Memory B cell (primary cell): ENCODE measurements around the gene CCDC180.
"Not testable (repeated sequence)": the region's sequence is repeated elsewhere in the genome, so short reads cannot be mapped to it uniquely, and the experiment has no call there.

Experiments used
- ATAC-seq: fragments of 150-1000 bp; cut with Tn5 transposase; 2 replicates; pipeline ENCODE4 v1.10.0; 2021; ENCODE audit warnings: low read depth, mild to moderate bottlenecking, moderate library complexity
- DNase-seq, 2 donors: peaks; one replicate each; pipeline ENCODE4 v3.0.0; 2022; ENCODE audit warnings: low spot score in 2 of 2
- H3K27ac Mint-ChIP-seq: one replicate; pipeline ENCODE4 v1.8.0; 2022; ENCODE audit warnings: mild to moderate bottlenecking, moderate library complexity, mixed read lengths
- H3K27me3 Mint-ChIP-seq: one replicate; pipeline ENCODE4 v1.8.0; 2022; ENCODE audit warnings: mixed read lengths
- H3K36me3 Mint-ChIP-seq: one replicate; pipeline ENCODE4 v1.8.0; 2022; ENCODE audit warnings: mild to moderate bottlenecking, mixed read lengths
- H3K4me1 Mint-ChIP-seq: one replicate; pipeline ENCODE4 v1.8.0; 2022; ENCODE audit warnings: mixed read lengths
- H3K4me3 Mint-ChIP-seq: one replicate; pipeline ENCODE4 v1.8.0; 2022; ENCODE audit warnings: mild to moderate bottlenecking, moderate library complexity, mixed read lengths
- H3K9me3 Mint-ChIP-seq: one replicate; pipeline ENCODE4 v1.8.0; 2022; ENCODE audit warnings: mixed read lengths

Gene CCDC180

GRCh38 chr9:97318433-97318832, 11.0 kb downstream of the CCDC180 start:
- H3K4me3 Mint-ChIP-seq, result no peak overlapping the region
- H3K4me1 Mint-ChIP-seq, result no peaks in the 10 kb centered on the region
- H3K27ac Mint-ChIP-seq, result no peak overlapping the region
- ATAC-seq, result no peak
- DNase-seq, result no peak
- H3K9me3 Mint-ChIP-seq, result no peaks in the 10 kb centered on the region
- H3K27me3 Mint-ChIP-seq, result no peaks in the 10 kb centered on the region
- H3K36me3 Mint-ChIP-seq, result peaks cover 38% of the 10 kb centered on the region

DNA sequence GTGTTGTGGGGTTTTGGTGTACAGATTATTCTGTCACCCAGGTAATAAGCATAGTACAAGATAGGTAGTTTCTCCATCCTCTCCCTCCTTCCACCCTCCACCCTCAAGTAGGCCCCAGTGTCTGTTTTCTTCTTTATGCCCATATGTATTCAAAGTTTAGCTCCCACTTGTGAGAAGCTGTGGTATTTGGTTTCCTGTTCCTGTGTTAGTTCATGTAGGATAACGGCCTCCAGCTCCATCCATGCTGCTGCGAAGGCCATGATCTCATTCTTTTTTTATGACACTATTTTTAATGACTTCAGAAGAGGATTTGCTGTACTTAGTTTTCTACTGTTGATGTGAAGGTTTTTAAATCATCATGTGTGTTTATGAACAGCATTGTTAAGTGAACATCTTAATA, 11.9 kb downstream of the CCDC180 start:
- peaks cover 37% of the 10 kb centered on the region for H3K36me3 Mint-ChIP-seq
- H3K27ac Mint-ChIP-seq, result no peak overlapping the region
- DNase-seq (no peak), ATAC-seq (no peak)
- H3K27me3 Mint-ChIP-seq, result no peaks in the 10 kb centered on the region
- no peaks in the 10 kb centered on the region for H3K9me3 Mint-ChIP-seq
- no peaks in the 10 kb centered on the region for H3K4me1 Mint-ChIP-seq
- no peak overlapping the region for H3K4me3 Mint-ChIP-seq

- no peaks in the 10 kb centered on the region for H3K4me1 Mint-ChIP-seq
- no peaks in the 10 kb centered on the region for H3K27me3 Mint-ChIP-seq
- no peak for DNase-seq
- no peak overlapping the region for H3K27ac Mint-ChIP-seq
- no peak for ATAC-seq
- H3K36me3 Mint-ChIP-seq, result peaks cover 38% of the 10 kb centered on the region
- H3K4me3 Mint-ChIP-seq, result no peak overlapping the region
- no peaks in the 10 kb centered on the region for H3K9me3 Mint-ChIP-seq
Observed at GRCh38 chr9:97320080-97320642, 12.7 kb downstream of the CCDC180 start.

DNA sequence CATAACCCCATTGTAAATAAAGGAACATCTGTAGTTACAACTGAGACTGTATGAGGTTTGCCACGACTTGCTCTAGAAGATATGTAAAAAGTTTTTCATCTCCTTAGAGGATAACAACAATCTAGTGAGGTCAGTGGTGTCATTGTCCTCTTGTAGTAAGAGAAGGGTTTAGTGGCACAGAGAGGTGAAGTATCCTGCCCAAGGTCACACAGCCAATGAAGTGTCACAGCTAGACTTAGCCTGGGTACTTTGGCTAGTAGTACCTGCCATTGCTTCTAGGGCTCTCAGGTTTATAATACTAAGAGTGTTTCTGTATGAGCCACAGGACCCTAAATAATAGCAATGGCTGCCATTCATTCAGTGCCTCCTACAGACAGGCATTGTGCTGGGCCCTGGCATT, 13.8 kb downstream of the CCDC180 start:
- no peak for ATAC-seq
- Mint-ChIP-seq H3K36me3 (peaks cover 36% of the 10 kb centered on the region), H3K9me3 (no peaks in the 10 kb centered on the region), H3K4me1 (no peaks in the 10 kb centered on the region), H3K27me3 (no peaks in the 10 kb centered on the region), H3K27ac (peak overlapping the region; percentile 10), H3K4me3 (no peak overlapping the region)
- DNase-seq, result no peak

GRCh38 chr9:97321691-97322090, 14.2 kb downstream of the CCDC180 start:
- H3K27me3 Mint-ChIP-seq, result no peaks in the 10 kb centered on the region
- ATAC-seq (no peak), DNase-seq (no peak)
- H3K27ac Mint-ChIP-seq, result peak overlapping the region; percentile 10
- H3K9me3 Mint-ChIP-seq, result no peaks in the 10 kb centered on the region
- no peaks in the 10 kb centered on the region for H3K4me1 Mint-ChIP-seq
- H3K4me3 Mint-ChIP-seq, result no peak overlapping the region
- H3K36me3 Mint-ChIP-seq, result peaks cover 35% of the 10 kb centered on the region

DNA sequence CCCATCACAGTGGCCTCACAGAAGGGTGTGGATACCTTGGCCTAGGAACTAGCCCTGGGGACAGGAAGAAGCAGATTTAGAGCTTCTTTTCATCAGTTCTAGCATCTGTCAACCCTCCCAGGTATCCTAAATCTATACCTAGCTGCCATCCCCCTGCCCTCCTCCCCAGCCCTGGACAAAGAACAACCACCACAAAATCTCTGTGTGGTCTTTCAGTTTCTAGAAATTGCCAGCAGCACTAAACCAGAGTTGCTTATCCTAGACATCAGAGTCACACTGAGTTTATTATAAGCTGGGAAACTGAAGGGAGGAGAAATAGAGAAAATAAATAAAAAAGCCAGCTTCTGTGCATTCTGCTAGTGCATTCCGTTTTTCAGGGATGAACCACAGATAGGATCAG, 14.6 kb downstream of the CCDC180 start:
- Mint-ChIP-seq H3K27ac (no peak overlapping the region), H3K36me3 (peaks cover 35% of the 10 kb centered on the region), H3K4me3 (no peak overlapping the region), H3K27me3 (no peaks in the 10 kb centered on the region), H3K9me3 (no peaks in the 10 kb centered on the region), H3K4me1 (no peaks in the 10 kb centered on the region)
- no peak for DNase-seq
- ATAC-seq, result no peak

DNA sequence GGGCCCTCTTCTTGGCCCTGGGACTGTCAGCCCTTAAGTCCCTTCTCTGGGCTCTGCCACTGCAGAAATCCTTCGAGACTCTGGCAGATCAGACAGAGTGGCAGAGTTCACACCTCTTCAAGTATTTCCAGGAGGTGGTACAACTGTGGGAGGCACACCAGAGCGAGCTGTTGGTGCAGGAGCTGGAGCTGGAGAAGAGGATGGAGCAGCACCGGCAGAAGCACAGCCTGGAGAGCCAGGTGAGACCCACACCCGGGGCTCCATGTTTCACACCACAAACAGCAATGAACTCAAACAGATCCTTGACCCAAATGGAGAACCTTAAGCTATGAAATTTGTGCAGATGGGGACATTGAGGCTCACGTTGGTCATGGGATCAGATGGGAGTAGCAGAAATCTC, 17.5 kb downstream of the CCDC180 start:
- Mint-ChIP-seq H3K27ac (no peak overlapping the region), H3K4me3 (no peak overlapping the region), H3K9me3 (no peaks in the 10 kb centered on the region), H3K4me1 (no peaks in the 10 kb centered on the region), H3K36me3 (peaks cover 34% of the 10 kb centered on the region), H3K27me3 (no peaks in the 10 kb centered on the region)
- DNase-seq (no peak), ATAC-seq (no peak)

DNA sequence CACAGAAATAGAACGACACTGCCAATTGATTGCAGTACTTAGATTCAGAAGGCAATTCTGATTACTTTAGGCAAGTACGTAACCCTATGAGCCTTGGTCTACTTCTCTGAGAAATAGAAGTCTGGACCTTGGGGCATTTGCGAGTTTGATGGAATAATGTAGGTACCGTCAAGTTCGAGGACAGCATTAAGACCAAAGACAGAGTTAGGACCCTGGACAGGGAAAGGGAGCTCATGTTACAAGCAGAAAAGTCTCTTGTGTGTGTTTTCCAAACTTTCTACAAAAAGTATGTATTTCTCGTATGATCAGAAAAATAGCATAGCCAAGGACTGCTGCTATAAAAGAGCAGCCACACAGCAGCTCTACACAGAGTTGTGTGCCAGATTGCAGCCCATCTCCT, 20.1 kb downstream of the CCDC180 start:
- H3K4me3 Mint-ChIP-seq, result no peak overlapping the region
- ATAC-seq, result no peak
- H3K9me3 Mint-ChIP-seq, result peaks cover 4% of the 10 kb centered on the region
- no peak for DNase-seq
- no peaks in the 10 kb centered on the region for H3K27me3 Mint-ChIP-seq
- no peak overlapping the region for H3K27ac Mint-ChIP-seq
- H3K4me1 Mint-ChIP-seq, result peaks cover 2% of the 10 kb centered on the region
- H3K36me3 Mint-ChIP-seq, result peaks cover 46% of the 10 kb centered on the region

DNA sequence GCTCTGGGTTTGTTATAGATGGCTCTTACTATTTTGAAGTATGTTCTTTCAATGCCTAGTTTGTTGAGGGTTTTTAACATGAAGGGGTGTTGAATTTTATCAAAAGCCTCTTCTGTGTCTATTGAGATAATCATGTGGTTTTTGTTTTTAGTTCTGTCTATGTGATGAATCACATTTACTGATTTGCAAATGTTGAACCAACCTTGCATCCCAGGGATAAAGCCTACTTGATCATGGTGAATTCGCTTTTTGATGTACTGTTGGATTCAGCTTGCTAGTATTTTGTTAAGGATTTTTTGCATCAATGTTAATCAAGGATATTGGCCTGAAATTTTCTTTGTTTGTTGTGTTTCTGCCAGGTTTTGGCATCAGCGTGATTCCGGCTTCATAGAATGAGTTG, 25.5 kb downstream of the CCDC180 start:
- ATAC-seq, result no peak
- H3K9me3 Mint-ChIP-seq, result peaks cover 5% of the 10 kb centered on the region
- H3K4me3 Mint-ChIP-seq, result no peak overlapping the region
- H3K27me3 Mint-ChIP-seq, result no peaks in the 10 kb centered on the region
- DNase-seq, result no peak
- H3K4me1 Mint-ChIP-seq, result peaks cover 3% of the 10 kb centered on the region
- H3K27ac Mint-ChIP-seq, result peak overlapping the region; percentile 9
- H3K36me3 Mint-ChIP-seq, result peaks cover 40% of the 10 kb centered on the region

- H3K4me3 Mint-ChIP-seq, H3K4me1 Mint-ChIP-seq, DNase-seq, H3K27me3 Mint-ChIP-seq, H3K27ac Mint-ChIP-seq, H3K9me3 Mint-ChIP-seq, ATAC-seq: not testable (repeated sequence)
- H3K36me3 Mint-ChIP-seq, result peaks cover 47% of the 10 kb centered on the region
Observed at GRCh38 chr9:97335622-97336021, 28.2 kb downstream of the CCDC180 start.

DNA sequence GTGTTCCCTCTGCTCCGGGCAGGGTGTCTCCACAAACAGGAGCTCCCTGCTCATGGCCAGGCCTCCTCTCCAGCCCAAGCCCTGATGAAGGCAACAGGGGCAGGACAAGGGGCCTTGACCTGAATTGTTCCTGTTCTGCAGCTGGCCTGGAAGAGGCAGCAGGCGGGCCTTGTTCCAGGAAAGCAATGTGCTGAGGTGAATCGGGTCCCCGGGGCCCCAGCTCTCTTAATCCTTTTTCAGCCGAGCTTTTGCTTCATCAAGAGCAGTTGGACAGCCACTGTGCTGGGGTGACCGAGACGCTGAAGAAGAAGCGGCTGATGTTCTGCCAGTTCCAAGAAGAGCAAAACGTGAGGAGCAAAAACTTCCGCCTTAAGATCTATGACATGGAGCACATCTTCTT, 41.4 kb downstream of the CCDC180 start:
- H3K4me1 Mint-ChIP-seq, result peaks cover 3% of the 10 kb centered on the region
- no peak overlapping the region for H3K4me3 Mint-ChIP-seq
- peaks cover 34% of the 10 kb centered on the region for H3K36me3 Mint-ChIP-seq
- no peak for ATAC-seq
- H3K27me3 Mint-ChIP-seq, result no peaks in the 10 kb centered on the region
- no peaks in the 10 kb centered on the region for H3K9me3 Mint-ChIP-seq
- H3K27ac Mint-ChIP-seq, result no peak overlapping the region
- no peak for DNase-seq

GRCh38 chr9:97349400-97349799, 41.9 kb downstream of the CCDC180 start:
- ATAC-seq (no peak), DNase-seq (no peak)
- Mint-ChIP-seq H3K27ac (no peak overlapping the region), H3K9me3 (no peaks in the 10 kb centered on the region), H3K4me3 (no peak overlapping the region), H3K27me3 (no peaks in the 10 kb centered on the region), H3K36me3 (peaks cover 28% of the 10 kb centered on the region), H3K4me1 (peaks cover 3% of the 10 kb centered on the region)

DNA sequence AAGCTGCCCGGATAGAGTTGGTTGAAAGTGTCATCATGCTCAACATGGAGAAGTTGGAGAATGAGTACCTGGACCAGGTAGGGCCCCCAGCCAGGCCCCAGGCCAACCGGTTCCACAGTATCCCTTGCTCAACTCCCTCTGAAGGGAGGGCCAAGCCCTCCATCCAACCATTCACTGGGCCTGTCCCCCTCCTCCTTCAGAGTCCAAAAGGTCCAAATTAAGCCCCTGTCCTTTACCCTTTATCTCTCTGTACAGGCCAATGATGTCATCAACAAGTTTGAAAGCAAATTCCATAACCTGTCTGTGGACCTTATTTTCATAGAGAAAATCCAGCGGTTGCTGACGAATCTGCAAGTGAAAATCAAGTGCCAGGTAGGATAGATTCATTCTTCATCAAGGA, 47.2 kb downstream of the CCDC180 start:
- peaks cover 25% of the 10 kb centered on the region for H3K36me3 Mint-ChIP-seq
- H3K4me3 Mint-ChIP-seq, result no peak overlapping the region
- DNase-seq, result no peak
- no peak for ATAC-seq
- no peaks in the 10 kb centered on the region for H3K27me3 Mint-ChIP-seq
- H3K4me1 Mint-ChIP-seq, result peaks cover 3% of the 10 kb centered on the region
- no peak overlapping the region for H3K27ac Mint-ChIP-seq
- no peaks in the 10 kb centered on the region for H3K9me3 Mint-ChIP-seq

- no peaks in the 10 kb centered on the region for H3K9me3 Mint-ChIP-seq
- no peak overlapping the region for H3K4me3 Mint-ChIP-seq
- no peaks in the 10 kb centered on the region for H3K27me3 Mint-ChIP-seq
- peaks cover 25% of the 10 kb centered on the region for H3K36me3 Mint-ChIP-seq
- H3K4me1 Mint-ChIP-seq, result peaks cover under 1% of the 10 kb centered on the region
- H3K27ac Mint-ChIP-seq, result no peak overlapping the region
- ATAC-seq (no peak), DNase-seq (no peak)
Observed at GRCh38 chr9:97357056-97357455, 49.6 kb downstream of the CCDC180 start.
